GM19468 (cell line): ENCODE data around the gene SUFU.
"Not testable (repeated sequence)": the region's sequence is repeated elsewhere in the genome, so short reads cannot be mapped to it uniquely, and the experiment has no call there.

ENCODE experiments used
- ATAC-seq: cut with Tn5 transposase; IDR thresholded peaks from one replicate; pipeline ENCODE4 v1.9.1; 2021; ENCODE audit warnings: mild to moderate bottlenecking, moderate library complexity, moderate number of reproducible peaks; ENCODE audit not compliant: unreplicated experiment; ENCODE audit errors: extremely low read depth

Gene SUFU

GRCh38 chr10:102657984-102658724, 154.4 kb downstream of the SUFU start:
- ATAC-seq, result no peak

GRCh38 chr10:102658802-102659201, 155.0 kb downstream of the SUFU start:
- no peak for ATAC-seq

DNA sequence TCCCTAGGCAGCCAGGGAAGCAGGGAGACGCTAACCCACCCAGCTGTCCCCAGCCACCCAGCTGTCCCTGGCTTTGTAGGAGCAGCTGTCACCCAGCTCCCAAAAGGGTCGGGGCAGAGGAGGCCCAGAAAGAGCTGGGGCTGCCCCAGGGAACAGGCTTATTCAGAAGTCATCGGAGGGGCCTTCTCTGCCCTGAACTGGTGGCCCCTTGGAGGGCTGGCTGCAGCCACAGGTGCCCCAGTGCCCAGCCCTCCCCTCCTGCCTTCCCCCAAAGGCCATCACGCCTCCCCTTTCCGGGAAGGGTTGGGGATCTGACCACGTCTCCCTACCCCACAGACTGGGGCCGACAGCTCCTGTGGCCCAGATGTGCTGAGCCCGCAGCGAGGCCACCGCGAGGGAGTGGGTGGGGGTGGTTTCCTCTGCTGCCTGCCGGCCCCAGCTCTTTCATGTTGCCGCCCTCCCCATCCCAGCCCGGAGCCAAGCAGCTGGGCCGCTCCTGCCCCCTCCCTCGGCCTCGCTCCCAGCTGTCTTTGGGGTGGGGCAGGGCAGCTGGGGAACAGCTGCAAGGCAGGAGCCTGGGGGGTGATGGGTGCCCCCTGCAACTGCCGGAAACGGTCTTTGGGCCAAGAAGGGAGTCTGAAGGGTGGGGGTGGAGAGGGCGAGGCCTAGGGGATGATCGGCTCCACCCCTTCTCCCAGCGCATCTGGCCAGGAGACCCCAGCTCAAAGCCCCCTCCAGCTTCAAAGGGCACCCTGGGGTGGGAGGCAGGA, 157.3 kb downstream of the SUFU start:
- no peak for ATAC-seq

DNA sequence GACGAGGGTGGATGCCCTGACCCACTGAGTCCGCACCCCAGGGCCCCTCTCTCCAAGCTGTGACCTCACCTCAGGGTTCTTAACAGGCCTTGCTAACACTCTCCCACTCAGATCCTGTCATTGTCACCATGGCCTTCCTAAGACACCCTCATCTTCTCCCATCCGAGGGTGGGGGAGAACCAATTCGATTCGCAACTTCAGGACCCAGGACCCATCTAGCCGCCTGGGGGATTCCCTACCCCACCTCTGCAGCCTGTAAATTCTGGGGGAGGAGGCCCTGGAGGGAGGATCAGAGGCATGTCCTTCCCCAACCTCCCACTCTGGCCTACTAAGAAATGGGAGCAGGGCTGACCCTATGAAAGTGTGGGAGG, 157.9 kb downstream of the SUFU start:
- ATAC-seq, result no peak

DNA sequence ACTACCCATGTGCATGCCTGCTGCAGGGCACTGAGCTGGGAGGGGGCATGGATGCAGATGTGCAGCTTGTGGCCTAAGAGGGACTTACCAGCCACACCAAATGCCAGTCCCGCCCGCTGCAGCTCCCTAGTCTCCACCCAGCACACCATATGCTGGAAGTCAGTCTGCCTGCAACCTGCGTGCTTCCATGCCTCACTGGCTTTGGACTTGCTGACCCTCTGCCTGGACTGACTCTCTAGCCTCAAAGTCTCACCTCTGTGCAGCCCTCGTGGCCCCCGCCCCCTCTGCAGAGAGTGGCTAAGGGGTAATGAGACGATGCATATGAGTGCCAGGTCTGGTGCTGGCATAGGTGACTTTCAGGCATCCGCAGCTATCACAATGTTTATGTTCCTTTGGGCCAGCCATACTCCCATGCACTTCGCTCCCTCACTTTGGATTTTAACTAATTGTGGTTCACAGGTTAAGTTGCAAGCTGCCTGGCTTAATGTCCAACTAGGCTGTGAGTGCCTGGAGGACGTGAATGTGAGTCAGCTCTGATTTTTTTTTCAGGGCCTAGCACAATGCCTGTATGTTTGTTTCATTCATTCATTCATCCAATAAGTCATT, 162.2 kb downstream of the SUFU start:
- no peak for ATAC-seq

DNA sequence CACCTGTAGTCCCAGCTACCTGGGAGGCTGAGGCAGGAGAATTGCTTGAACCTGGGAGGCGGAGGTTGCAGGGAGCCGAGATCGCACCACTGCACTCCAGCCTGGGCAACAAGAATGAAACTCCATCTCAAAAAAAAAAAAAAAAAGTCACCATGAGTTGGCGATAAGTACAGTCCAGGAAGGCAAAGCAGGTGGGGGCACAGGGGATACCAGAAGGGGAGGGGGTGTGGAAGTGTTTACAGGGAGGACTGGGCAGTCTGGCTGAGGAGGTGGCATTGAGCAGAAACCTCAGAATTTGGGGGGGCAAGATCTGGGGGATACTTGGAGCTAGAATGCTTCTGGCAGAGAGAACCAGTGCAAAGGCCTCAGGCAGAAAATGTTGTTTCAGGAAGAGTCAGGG, 163.6 kb downstream of the SUFU start:
- not testable (repeated sequence) for ATAC-seq

DNA sequence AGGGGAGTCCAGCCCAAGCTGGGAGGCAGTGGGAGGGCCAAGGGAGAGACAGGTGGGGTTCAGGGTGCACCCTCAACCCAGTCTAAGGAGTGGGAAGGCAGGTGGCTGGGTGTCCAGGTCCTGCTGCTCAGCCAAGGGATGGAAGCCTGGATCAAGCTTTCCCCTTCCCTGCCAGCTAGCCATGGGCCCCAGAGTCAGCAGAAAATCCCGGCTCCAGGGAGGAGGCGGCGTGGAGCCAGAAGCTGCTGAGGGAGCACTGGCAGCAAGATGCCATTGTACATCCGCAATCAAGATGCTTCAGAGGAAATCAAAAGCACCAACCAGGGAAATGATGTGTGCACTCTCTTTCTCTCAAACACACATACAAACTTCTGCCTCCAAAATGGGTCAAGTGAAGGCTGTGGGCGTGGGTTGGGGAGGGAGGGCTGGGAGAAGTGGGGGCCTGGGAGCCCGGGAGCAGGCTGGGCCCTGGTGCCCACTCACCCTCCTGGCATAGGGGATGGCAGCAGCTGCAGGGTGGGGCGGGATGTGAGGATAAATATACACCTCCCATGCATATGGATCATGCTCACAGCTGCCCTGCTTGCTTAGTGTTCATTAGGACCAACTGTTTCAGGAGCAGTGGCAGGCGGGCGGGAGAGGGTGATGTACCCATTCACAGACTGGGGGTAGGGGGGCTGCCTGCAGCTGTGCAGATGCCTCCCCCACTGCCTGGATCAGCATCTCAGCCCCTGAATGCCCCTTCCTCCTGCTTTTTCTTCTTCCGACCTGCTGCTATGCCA, 164.7 kb downstream of the SUFU start:
- ATAC-seq, result no peak

DNA sequence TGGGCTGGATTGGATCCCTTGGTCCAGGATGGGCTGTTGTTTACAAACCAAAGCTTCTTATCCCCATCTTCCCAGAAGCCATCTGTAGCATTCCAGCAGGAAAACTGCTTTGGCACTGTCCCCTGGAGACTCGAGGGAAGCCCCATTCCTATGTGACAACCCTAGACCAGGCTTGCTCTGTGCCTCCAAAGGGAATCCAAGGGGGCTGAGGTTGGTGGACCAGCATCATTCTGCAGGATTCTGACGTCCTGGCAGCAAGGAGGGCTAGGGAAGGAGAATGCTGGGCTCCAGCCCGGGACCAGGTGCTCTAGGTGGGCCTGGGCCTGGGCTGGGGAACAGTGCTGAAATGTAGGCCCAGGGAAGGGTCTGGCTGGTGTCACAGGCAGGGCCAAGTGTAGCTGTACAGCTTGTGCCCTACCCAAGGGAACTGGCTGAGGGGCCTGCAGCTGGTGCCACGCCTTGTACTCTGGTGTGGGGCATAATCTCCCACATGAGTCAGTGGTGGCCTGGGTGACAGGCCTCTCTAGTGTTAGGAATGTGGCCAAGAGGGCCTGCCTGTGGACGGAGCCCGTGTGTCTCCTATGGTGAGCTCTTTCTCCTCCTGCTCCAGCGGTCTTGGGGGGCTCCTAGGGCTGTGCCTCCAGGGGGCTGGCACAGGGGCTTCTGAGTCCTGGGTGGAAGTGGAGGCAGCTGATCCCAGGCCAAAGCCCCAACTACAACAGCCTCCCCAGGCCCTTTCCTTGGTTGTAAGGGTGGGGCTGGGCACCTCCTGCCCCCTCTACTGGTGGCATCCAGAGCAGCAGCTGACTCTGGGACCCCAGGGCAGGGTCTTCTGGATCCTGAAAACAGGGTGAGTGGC, 165.7 kb downstream of the SUFU start:
- ATAC-seq, result no peak

DNA sequence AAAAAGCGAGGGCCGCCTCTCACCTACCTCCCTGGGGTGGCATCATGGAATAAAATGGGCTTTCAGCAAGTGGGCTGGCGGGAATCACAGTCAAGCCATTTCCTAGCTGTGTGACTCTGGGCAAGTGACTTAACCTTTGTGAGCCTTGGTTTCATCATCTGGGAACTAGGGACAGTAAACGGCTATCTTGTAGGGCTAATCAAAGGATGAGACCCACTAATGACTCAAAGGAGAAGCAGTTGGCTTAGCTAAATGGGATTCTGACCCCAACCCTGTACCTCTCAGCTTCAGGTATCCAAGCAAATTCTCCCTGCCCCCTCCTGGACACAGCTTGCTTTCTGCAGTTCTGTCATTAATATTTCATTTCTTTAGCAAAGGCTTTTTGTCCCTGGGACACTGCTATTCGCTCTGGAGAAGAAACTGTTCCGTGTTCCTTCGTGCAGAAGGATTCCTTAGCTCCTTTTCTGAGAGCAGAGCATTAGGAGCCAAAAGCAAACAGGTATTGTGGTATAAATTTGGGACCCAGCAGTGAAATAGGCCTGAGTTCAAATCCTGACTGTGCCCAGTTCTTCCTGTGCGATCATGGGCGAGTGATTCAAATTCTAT, 166.4 kb downstream of the SUFU start:
- no peak for ATAC-seq

DNA sequence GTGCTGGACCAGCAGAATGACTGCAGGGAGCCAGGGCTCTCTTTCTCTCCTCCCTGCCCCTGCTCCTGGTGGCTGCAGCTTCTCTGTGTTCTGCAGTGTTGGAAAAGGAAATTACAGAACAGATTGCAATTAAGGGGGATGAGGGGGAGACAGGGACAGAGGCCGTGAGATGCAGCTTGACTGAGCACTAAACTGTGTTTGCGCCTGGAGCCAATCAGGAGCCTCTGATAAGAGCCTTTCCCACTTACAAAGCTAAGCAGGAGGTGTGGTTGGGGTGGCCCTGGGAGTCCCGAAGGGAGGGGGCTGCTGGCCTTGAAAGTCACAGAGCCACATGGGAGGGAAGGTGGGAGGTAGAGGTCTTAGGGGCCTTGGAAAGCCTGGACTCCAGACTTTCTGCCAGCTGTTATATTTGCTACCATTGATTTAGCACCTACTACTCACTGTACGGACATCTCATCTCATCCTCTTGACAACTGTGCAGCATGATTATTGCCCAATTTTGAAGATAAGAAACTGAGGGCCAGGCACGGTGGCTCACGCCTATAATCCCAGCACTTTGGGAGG, 167.2 kb downstream of the SUFU start:
- no peak for ATAC-seq

DNA sequence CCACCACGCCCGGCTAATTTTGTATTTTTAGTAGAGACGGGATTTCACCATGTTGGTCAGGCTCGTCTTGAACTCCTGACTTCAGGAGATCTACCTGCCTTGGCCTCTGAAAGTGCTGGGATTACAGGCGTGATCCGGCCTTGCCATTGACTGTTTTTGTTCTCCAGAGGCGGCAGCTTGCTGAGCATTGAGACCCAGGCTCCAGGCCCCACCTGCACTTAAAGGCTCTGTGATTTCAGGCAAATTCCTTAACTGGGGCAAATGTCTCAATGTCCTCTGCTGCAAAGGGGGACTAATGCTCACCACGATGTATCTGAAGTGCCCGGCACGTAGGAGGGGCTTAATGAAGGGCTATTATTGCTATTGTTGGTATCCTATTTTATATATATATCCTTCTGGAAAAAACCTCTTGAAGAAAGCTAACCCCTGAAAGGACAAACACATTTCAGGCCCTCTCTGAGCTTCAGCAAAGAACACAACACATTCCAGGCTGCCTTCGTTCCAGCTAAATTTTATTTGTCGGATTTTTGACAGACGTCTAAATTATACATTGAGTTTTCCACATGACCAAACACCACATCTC, 169.6 kb downstream of the SUFU start:
- no peak for ATAC-seq

GRCh38 chr10:102673819-102674511, 170.2 kb downstream of the SUFU start:
- no peak for ATAC-seq

- no peak for ATAC-seq
Observed at GRCh38 chr10:102674566-102674965, 170.8 kb downstream of the SUFU start.

DNA sequence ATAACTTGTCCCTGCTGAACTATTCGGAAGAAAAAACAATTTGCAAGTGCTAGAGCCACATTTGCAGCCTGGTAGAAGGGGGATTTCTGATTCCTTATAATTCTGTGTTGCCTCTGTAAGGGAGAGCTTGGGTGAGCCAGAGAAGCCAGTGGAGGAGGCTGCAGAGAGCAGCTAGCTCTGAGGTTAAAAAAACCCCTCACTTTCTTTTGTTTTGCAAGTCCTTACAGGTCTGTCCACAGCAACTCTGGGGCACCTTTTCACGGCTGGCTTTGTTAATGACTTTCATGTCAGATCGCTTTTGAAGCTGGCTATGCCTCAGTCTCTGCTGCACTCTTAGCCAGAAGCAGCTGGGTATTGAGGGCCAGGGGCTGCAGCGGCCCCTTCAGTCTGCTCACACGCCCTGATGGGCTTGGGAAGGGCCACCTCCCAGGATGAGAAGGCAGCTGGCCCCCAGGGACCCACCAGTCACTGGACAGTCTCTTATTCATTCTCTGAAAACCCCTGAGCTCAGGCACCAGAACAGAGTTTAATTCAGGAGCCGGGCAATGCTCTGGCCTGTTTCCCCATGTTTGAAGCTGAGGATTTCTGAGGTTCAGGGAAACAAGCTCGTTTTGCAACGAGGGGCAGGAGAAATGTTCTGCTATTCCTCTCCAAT, 171.4 kb downstream of the SUFU start:
- no peak for ATAC-seq

DNA sequence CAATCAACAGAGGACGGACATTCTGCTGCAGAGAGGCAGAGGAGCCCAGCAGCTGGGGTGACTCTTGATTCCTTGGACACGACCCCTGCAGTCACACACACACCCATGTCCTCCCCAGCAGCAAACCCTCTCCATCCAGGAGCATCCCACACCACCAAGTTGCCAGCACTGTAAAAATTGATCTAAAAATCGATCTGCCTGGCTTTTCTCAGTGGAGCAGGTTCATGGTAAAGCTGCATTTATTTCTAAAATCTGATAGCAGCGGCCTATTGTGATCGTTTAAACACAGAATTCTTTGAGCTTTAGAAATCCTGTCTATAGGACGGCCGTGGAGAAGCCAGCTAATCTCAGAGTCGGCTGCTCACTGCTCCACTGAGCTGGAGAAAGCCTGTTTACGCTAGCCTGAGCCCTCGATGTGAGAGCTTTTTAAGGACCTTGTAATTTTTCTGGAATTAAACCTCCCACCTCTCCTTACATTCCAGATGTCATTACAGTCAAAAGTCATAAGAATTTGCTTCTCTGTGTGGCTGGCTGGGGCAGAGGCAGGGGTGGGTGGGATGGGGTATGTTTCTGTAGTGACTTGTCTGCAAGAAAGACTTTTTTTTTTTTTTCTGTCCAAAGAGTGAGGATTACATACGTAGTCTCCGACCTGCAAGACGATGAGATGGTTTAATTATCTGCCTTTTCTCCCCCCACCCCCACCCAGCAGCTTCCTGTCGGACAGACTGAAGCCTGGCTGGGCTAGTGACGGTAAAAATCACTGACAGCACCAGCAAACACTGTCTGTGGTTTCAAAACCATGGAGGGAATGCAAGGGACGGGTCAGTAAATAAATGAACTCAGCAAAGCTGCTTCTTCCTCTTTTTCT, 172.1 kb downstream of the SUFU start:
- no peak for ATAC-seq

DNA sequence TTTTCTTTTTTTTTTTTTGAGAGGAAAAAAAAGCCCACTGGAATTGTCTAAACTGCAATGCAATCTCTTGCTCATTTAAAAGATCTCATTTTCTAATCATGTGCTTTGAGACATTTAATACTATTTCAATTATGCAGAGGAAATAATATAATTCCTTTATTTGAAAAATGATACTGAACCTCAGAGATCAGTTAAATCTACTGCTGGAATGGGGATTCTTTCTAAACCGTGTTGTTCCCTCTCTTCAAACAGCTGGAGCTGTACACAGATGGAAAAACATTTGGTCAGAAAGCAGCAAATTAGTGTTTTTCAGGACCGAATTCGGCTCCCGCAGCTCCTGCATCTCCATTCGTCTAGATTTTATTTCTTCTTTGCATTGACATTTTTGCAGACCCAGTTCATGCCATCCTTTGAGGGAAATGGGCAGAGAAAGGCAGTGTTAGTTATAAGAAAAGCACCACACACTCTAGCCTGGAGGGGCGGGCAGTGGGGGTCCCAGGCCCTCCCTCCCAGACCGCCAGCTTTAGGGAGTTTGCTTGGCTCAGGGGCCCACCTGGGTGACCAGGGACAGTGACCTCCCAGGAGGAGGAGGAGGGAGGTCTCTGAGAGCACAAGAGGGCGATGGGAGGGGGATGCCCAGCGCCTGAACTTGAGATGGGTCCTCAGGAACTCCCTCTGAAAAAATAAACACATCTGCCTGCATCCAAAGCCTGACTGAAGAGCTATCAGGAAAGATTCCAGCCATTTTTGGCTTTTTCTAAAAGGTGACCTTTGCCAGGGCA, 173.0 kb downstream of the SUFU start:
- ATAC-seq, result no peak
